HG02870 (cell line): ENCODE measurements around the gene HSD17B4.
"Not testable (repeated sequence)": the region's sequence is repeated elsewhere in the genome, so short reads cannot be mapped to it uniquely, and the experiment has no call there.

Experiments used
- ATAC-seq: cut with Tn5 transposase; IDR thresholded peaks from one replicate; pipeline ENCODE4 v1.9.1; 2021; ENCODE audit warnings: mild to moderate bottlenecking, moderate library complexity; ENCODE audit not compliant: unreplicated experiment

The HSD17B4 gene

DNA sequence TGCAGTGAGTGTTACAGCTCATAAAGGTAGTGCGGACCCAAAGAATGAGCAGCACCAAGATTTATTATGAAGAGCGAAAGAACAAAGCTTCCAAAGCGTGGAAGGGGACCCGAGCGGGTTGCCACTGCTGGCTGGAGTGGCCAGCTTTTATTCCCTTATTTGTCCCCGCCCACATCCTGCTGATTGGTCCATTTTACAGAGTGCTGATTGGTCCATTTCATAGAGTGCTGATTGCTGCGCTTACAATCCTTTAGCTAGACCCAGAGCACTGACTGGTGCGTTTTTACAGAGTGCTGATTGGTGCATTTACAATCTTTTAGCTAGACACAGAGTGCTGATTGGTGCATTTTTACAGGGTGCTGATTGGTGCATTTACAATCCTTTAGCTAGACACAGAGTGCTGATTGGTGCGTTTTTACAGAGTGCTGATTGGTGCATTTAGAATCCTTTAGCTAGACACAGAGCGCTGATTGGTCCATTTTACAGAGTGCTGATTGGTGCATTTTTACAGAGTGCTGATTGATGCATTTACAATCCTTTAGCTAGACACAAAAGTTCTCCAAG, 19.5 kb upstream of the HSD17B4 start:
- ATAC-seq = not testable (repeated sequence)

DNA sequence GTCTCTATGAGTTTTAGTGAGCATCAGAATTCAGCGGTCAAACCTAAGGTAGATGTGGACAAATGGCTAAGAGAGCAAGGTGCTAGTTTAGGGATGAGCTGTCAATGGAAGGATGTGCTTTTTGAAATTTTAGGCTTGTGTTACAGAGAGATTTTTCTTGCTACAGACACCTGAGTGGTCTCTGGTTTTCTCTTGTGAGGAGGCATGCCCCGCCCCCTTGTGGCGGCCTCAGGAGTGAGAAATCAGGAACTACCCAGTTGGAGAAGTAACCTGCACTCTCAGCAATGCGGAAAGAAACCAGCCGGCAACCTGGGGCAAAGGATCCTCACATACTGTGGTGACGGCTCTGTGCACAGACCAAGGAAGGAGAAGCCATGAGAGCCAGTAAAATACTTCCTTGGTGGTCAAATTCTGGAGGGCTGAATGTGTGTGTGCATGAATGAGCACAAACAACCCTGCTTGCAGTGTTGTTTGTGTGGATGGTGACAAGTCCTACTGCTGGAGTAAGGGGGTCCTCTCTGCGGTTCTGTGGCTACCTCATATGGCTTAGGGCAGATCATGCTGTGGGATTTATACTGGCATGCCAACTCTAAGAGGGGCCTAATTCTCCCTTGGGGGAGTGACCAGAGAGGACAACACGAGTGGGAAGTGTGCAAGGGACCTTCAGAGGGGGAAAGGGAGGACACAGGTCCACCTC, 16.7 kb upstream of the HSD17B4 start:
- peak; percentile 93 for ATAC-seq

DNA sequence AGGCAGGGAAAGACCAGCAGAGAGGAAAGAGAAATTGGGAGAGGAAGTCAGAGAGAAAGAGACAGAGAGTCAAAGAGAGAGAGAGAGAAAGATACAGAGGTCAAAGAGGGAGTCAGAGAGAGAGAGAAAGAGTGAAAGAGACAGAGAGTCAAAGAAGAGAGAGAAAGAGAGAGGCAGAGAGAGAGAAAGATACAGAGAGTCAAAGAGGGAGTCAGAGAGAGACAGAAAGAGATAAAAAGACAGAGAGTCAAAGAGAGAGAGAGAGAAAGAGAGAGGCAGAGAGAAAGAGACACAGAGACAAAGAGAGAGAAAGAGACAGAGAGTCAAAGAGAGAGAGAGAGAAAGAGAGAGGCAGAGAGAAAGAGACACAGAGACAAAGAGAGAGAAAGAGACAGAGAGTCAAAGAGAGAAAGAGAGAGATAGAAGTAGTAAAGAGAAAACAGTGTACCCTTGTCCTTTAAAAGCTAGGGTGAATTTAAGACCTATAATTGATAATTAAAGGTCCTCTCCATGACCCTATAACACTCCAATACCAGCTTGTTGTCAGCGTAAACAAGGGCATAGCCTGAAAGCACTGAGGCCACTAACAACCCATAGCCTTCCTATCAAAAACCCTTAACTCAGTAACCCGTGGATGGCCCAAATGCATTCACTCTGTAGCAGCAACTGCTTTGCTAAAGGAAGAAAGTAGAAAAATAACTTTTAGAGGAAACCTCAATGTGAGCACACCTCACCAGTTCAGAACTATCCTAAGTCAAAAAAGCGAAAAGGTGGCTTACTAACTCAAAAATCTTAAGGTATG, 14.3 kb upstream of the HSD17B4 start:
- not testable (repeated sequence) for ATAC-seq

DNA sequence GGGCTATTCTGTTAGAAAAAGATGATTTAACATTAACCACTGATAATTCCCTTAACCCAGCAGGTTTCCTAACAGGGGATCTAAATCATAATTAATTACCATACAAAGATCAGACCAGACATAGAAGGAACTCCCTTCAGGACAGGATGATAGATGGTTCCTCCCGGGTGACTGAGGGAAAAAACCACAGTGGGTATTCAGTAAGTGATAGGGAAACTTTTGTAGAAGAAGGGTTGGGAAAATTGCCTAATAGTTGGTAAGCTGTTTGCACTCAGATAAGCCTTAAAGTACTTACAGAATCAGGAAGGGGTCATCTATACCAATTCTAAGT, 13.7 kb upstream of the HSD17B4 start:
- ATAC-seq = not testable (repeated sequence)

DNA sequence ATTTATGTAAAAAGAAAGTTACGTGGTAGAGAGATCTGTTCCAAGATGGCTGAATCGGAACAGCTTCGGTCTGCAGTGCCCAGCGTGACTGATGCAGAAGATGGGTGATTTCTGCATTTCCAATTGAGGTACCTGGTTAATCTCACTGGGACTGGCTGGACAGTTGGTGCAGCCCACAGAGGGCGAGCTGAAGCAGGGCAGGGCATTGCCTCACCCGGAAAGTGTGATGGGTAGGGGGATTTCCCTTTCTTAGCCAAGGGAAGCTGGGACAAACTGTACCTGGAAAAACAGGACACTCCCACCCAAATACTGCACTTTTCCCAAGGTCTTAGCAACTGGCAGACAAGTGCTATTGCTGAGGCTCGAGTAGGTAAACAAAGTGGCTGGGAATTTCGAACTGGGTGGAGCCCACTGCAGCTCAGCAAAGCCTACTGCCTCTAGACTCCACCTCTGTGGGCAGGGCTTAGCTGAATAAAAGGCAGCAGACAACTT, 13.1 kb upstream of the HSD17B4 start:
- ATAC-seq = no peak

DNA sequence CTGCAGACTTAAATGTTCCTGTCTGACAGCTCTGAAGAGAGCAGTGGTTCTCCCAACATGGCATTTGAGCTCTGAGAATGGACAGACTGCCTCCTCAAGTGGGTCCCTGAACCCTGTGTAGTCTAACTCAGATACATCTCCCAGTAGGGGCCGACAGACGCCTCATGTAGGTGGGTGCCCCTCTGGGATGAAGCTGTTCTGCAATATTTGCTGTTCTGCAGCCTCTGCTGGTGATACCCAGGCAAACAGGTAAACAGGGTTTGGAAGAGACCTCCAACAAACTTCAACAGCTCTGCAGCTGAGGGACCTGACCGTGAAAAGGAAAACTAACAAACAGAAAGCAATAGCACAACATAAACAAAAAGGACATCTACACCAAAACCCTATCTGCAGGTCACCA, 12.7 kb upstream of the HSD17B4 start:
- ATAC-seq = not testable (repeated sequence)

DNA sequence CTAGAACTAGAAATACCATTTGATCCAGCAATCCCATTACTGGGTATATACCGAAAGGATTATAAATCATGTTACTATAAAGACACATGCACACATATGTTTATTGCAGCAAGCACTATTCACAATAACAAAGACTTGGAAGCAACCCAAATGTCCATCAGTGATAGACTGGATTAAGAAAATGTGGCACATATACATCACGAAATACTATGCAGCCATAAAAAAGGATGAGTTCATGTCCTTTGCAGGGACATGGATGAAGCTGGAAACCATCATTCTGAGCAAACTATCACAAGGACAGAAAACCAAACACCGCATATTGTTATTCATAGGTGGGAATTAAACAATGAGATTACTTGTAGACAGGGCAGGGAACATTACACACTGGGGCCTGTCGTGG, 7.7 kb upstream of the HSD17B4 start:
- ATAC-seq = not testable (repeated sequence)

DNA sequence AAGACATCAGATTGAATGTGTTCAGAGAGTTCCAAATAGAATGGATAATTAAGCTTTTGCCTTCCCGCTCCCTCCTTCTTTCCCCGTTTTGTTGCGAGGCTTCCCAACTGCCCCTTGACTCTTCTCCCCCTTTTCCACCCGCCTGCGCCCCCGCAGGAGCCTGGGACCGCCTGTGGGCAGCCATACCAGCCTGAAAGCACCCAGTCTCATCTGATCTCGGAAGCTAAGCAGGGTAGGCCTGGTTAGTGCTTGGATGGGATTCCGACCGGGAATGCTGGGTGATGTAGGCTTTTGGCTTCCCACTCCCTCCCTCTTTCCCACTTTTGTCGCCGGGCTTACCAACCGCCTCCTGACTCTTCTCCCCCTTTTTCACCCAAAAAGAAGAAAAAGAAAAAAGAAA, 6.8 kb upstream of the HSD17B4 start:
- no peak for ATAC-seq

DNA sequence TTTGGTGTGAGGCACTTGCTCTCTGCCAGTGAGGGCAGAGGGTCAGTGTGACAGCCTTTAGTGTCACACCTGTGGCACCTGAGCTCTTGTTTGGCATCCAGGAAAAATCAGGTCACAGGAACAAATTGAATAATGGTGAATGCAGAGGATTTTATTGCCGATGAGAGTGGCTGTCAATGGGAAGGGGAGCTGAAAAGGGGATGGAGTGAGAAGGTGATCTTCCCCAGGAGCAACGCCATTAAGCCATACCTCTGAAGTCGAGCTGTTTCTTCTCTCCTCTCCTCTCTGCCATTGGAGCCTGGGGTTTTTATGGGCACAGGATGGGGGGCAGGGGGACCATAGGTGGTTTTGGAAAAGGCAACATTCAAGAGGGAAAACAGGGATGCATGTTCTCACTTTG, 2.4 kb upstream of the HSD17B4 start:
- ATAC-seq = no peak

DNA sequence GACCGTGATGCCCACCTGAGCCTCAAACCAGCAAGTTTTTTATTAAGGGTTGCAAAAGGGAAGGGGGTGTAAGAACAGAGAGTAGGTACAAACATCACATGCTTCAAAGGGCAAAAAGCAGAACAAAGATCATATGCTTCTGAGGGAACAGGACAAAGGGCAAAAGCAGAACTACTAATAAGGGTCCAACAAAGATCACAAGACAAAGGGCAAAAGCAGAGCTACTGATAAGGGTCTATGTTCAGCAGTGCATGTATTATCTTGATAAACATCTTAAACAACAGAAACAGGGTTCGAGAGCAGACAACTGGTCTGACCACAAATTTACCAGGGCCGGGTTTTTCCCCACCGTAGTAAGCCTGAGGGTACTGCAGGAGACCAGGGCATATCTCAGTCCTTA, 1.7 kb upstream of the HSD17B4 start:
- ATAC-seq = not testable (repeated sequence)

DNA sequence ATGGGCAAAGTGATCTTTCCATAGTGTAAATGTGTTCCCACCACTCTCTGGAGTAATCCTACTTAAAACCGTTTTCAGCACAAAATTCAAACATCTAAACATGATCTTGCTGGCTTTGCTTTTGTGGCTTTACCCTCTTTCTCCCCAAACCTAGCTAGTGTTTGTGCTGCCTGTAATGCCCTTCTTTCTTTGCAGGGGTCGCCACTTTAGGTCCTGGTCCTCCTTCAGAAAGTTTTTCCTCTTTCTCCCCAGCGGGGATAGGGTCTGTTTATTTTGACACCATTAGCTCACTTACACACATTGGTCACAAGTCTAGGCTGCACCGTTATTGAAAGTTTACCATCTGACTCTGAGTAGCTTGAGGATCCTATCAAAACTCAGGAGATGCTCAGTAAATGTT, 736 bp upstream of the HSD17B4 start:
- no peak for ATAC-seq

DNA sequence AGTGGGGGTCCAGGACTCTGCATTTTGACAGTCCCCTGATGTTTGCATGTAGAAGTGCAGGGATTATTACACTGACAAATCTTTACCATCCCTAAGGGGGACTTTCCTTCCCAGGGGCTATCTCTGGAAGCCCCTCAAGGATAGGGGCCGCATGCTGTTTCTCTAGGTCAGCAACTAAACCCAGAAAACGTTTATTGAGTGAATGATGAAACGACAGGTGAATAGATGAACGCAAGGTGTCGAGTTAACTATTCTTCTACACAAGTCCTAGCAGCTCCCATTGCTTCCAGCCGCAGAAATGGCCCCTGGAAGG, 281 bp upstream of the HSD17B4 start:
- ATAC-seq = no peak

DNA sequence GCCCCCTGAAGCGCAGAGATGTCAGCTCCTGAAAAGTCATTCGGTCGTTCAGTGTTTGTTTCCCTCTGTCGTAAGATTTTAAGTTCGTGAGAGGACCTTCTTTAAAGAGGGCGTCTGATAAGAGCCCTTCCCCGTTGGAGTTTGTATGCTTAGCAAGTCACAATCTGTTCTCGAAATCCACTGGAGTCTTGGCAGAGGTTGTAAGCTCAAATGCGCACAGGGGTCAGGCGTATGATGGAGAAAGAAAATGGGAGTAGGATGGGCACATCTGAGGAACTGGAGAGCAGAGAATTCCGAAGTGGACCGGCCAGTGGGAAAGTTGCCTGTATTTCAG, 710 bp downstream of the HSD17B4 start:
- peak; percentile 11 for ATAC-seq

DNA sequence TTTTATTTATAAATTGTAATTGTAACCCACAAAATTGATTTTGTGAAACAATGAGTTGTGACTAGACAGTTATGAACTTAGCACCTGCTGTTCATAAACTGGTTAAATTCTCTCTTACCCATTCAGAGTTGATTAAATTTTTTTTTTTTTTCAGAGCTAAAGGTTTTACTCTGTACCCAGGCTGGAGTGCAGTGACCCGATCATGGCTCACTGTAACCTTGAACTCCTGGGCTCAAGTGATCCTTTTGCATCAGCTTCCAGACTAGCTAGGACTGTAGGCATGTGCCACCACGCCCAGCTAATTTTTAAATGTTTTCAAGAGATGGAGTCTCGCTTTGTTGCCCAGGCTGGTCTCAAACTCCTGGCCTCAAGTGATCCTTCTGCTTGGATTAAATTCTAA, 1.9 kb downstream of the HSD17B4 start:
- no peak for ATAC-seq

DNA sequence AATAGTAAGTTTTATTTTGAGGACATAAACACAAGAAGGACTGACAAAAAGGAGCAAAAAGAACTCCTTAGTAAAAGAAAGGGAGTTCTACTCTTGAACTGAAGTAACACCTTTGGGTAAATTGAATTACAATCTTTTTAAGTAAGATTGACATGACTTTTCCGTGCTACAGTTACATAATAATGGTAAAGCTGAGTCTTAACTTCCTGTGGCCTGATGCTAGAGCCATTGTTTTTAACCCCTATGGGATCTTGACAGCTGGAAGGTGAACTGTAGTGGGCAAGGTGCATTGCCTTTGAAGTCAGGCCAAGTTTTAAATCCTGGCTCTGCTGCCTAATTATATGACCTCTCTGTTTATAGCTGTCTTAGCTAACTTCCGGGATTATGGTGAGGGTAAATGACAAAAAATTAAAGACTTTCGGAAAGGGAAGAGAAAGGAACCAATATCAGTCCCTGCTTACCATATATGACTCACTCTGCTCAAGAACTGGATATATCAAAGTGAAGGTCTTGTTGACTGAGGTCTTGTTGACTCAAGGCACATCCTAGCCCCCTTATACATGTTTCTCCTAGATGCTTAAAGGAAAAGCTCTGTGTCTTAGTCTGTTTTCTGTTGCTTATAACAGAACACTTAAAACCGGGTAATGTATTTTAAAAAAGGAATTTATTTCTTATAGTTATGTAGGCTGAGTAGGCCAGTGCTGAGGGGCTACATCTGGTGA, 6.8 kb downstream of the HSD17B4 start:
- ATAC-seq = no peak

DNA sequence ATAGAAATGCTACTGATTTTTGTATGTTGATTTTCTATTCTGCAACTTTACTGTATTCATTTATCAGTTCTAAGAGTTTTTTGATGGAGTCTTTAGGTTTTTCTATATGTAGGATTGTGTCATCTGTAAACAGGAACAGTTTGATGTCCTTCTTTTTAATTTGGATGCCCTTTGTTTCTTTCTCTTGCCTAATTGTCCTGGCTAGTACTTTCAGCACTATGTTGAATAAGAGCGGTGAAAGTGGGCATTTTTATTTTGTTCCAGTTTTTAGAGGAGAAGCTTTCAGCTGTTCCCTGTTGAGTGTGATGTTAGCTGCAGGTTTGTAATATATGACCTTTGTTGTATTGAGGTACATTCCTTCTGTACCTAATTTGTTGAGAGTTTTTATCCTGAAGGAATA, 13.3 kb downstream of the HSD17B4 start:
- ATAC-seq = no peak

DNA sequence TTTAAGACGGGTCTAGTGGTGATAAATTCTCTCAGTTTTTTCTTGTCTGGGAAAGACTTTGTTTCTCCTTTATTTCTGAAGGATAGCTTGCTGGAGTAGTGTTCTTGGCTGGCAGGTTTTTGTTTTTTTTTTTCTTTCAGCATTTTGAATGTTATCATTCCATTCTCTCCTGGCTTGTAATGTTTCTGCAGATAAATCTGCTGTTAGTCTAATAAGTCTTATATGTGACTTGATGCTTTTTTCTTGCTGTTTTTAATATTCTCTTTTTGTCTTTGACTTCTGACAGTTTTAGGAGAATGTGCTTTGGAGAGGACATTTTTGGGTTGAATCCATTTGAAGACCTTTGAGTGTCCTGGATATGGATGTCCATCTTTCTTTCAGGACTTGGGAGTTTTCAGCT, 16.0 kb downstream of the HSD17B4 start:
- ATAC-seq = no peak

DNA sequence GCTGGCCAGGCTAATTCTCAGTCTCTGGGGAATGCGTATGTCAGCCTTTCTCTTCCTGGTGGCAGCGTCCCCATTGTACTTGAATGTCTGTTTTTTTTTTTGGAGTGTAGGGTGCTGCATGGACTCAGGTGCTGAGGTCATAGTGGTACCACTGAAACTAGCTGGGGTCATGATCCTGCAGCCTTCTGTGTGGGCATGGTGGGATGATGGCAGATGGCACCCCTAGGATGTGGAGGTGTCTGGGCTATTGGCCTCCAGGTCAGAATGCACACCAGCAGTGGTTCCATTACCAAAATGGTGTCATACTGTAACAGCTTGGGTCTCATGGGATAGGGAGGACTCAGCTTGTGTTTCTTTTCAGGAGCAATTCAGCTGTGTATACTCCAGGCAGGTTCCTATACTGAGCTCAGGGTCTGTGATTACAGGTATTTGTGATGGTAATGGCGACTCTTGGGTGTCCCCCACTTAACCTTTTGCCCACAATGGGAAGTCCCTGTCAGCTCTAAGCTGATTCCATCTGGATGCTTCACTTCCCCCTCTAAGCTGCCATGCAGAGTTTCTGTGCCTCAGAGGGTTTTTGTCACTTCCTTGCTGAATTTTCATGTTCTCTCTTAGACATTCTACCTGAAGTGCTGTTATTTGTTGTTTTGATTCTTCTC, 17.9 kb downstream of the HSD17B4 start:
- peak; percentile 83 for ATAC-seq

DNA sequence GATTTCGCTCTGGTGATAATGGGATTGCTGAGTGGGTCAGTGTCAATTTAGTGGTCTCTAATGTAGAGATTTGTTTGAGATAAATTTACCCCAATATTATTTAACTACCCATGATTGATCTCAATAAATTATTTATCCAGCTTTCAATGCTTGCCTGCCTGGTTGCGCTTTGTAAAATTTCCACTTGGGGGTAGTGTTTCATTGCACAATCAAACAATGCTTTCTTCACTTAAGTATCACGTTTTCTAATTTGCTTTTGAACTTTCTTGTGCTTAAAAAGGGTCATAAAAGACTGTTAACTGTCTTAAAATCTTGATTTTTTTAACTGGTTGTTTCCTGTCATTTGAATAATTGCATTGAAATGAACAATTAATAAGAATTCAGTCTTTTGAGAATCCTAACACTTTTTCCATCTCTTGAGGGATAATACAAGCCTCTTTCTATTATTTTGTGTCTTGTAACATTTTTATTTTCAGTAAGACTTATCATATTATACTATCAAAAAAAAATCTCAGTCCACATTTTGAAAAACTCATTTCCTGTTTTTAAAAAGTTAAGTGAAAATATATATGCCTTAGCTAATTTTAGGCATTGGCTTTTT, 18.7 kb downstream of the HSD17B4 start:
- peak; percentile 31 for ATAC-seq

DNA sequence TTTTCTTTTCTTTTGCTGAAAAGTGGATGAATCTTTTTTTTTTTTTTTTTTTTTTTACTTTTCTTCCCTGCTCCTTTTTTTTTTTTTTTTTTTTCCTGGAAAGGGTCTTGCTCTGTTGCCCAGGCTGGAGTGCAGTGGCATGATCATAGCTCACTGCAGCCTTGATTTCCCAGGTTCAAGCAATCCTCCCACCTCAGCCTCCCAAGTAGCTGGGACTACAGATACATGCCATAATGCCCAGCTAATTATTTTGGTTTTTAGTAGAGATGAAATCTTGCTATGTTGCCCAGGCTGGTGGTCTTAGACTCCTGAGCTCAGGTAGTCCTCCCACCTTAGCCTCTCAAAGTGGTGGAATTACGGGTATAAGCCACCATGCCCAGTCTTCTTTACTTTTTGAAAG, 20.9 kb downstream of the HSD17B4 start:
- ATAC-seq = no peak

DNA sequence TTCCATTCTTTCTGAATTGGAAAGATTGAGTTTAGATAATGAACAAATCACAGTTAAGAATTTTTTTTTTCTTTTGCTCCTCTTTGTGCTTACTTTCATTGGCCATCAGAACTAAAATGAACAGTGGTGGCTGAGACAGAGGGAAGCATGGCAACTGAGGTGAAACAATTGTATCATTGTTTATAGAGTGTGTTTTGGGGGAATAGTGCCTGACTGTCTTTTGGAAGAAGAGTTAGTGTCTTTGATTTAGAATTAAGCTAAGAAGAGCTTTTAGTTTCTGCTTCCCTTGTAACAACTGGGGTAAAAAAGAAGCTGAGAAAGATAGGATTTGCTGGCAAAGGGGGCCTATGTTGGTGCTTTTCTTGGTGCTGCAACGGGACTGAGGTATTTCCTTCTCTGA, 24.0 kb downstream of the HSD17B4 start:
- ATAC-seq = no peak
